Activated CD4-positive, alpha-beta T cell treated with anti-CD3 and anti-CD28 coated beads, Interleukin-2, amount 10 ng/mL, durations not matched to agents 24 days and 14 days (primary cell): ENCODE data around the gene FRY. TPM values are rescaled to one million over a fixed set of nuclear protein-coding genes. Genes with fewer than 3 reads are reported as not detected.

Experiments used
- DNase-seq: peaks from one replicate; pipeline ENCODE4 v3.0.0; 2022
- H3K27ac Mint-ChIP-seq: one replicate; pipeline ENCODE4 v1.8.0; 2022; ENCODE audit warnings: mild to moderate bottlenecking, mixed read lengths
- H3K27me3 Mint-ChIP-seq: one replicate; pipeline ENCODE4 v1.8.0; 2022; ENCODE audit warnings: mixed read lengths
- H3K36me3 Mint-ChIP-seq: one replicate; pipeline ENCODE4 v1.8.0; 2022; ENCODE audit warnings: low read depth, mild to moderate bottlenecking, mixed read lengths
- H3K4me1 Mint-ChIP-seq: one replicate; pipeline ENCODE4 v1.8.0; 2021; ENCODE audit warnings: mixed read lengths
- H3K4me3 Mint-ChIP-seq: one replicate; pipeline ENCODE4 v1.8.0; 2022; ENCODE audit warnings: mild to moderate bottlenecking, moderate library complexity, mixed read lengths
- H3K9me3 Mint-ChIP-seq: one replicate; pipeline ENCODE4 v1.8.0; 2021; ENCODE audit warnings: mixed read lengths
- intact Hi-C: fragments of 100-400 bp; cut with micrococcal nuclease; formaldehyde crosslinking; loops from one replicate; pipeline ENCODE4 v1.15.1; 2023
- total RNA-seq: library from RNA; stranded (reverse); gene quantifications from 2 replicates; pipeline ENCODE4 v1.2.3, GENCODE V29; 2022

The FRY gene
- total RNA-seq, 1 donor from 2014 or later: 1.8 TPM

GRCh38 chr13:32205431-32206096 is 174.0 kb downstream of the FRY start:
- intact Hi-C loops: no loop called here
- H3K27me3 Mint-ChIP-seq: no peaks in the 10 kb centered on the region

GRCh38 chr13:32206097-32206740 is 174.6 kb downstream of the FRY start:
- intact Hi-C loops: no loop called here
- DNase-seq: no peak
- Mint-ChIP-seq H3K4me3 (no peak overlapping the region), H3K27me3 (no peaks in the 10 kb centered on the region), H3K36me3 (no peaks in the 10 kb centered on the region), H3K4me1 (no peaks in the 10 kb centered on the region), H3K9me3 (no peaks in the 10 kb centered on the region), H3K27ac (no peak overlapping the region)

More at GRCh38 chr13:32205431-32206096, 174.0 kb downstream of the FRY start:
- H3K9me3 Mint-ChIP-seq: no peaks in the 10 kb centered on the region
- no peaks in the 10 kb centered on the region for H3K36me3 Mint-ChIP-seq
- no peak for DNase-seq
- no peak overlapping the region for H3K27ac Mint-ChIP-seq
- H3K4me1 Mint-ChIP-seq: no peaks in the 10 kb centered on the region
- no peak overlapping the region for H3K4me3 Mint-ChIP-seq

- Mint-ChIP-seq H3K4me1 (no peaks in the 10 kb centered on the region), H3K27me3 (no peaks in the 10 kb centered on the region), H3K27ac (no peak overlapping the region), H3K36me3 (no peaks in the 10 kb centered on the region), H3K4me3 (no peak overlapping the region), H3K9me3 (no peaks in the 10 kb centered on the region)
- intact Hi-C loops: no loop called here
- no peak for DNase-seq
Measured at GRCh38 chr13:32208860-32209259, 177.3 kb downstream of the FRY start.

- H3K4me3 Mint-ChIP-seq: no peak overlapping the region
- no peaks in the 10 kb centered on the region for H3K9me3 Mint-ChIP-seq
- no peak for DNase-seq
- intact Hi-C loops: no loop called here
- no peak overlapping the region for H3K27ac Mint-ChIP-seq
- H3K4me1 Mint-ChIP-seq: no peaks in the 10 kb centered on the region
- no peaks in the 10 kb centered on the region for H3K36me3 Mint-ChIP-seq
- no peaks in the 10 kb centered on the region for H3K27me3 Mint-ChIP-seq
Measured at GRCh38 chr13:32209652-32210051, 178.1 kb downstream of the FRY start.

- Mint-ChIP-seq H3K4me3 (no peak overlapping the region), H3K27ac (no peak overlapping the region), H3K9me3 (no peaks in the 10 kb centered on the region), H3K4me1 (no peaks in the 10 kb centered on the region), H3K36me3 (no peaks in the 10 kb centered on the region), H3K27me3 (no peaks in the 10 kb centered on the region)
- intact Hi-C loops: no loop called here
- DNase-seq: no peak
Measured at GRCh38 chr13:32210101-32210500, 178.5 kb downstream of the FRY start.

- no peak overlapping the region for H3K4me3 Mint-ChIP-seq
- H3K36me3 Mint-ChIP-seq: no peaks in the 10 kb centered on the region
- no peaks in the 10 kb centered on the region for H3K4me1 Mint-ChIP-seq
- no peaks in the 10 kb centered on the region for H3K9me3 Mint-ChIP-seq
- H3K27ac Mint-ChIP-seq: no peak overlapping the region
- DNase-seq: peak; percentile 29
- no peaks in the 10 kb centered on the region for H3K27me3 Mint-ChIP-seq
- intact Hi-C loops: no loop called here
Measured at GRCh38 chr13:32211813-32212212, 180.2 kb downstream of the FRY start.

- Mint-ChIP-seq H3K4me3 (no peak overlapping the region), H3K9me3 (no peaks in the 10 kb centered on the region), H3K27me3 (no peaks in the 10 kb centered on the region), H3K36me3 (no peaks in the 10 kb centered on the region), H3K4me1 (no peaks in the 10 kb centered on the region), H3K27ac (no peak overlapping the region)
- no peak for DNase-seq
- intact Hi-C loops: no loop called here
Measured at GRCh38 chr13:32212421-32212820, 180.8 kb downstream of the FRY start.

GRCh38 chr13:32213626-32214025 is 182.1 kb downstream of the FRY start:
- Mint-ChIP-seq H3K9me3 (no peaks in the 10 kb centered on the region), H3K27ac (no peak overlapping the region), H3K4me1 (no peaks in the 10 kb centered on the region), H3K36me3 (peaks cover 3% of the 10 kb centered on the region), H3K27me3 (no peaks in the 10 kb centered on the region), H3K4me3 (no peak overlapping the region)
- intact Hi-C loops: no loop called here
- DNase-seq: no peak

- DNase-seq: no peak
- Mint-ChIP-seq H3K36me3 (peaks cover 3% of the 10 kb centered on the region), H3K27me3 (no peaks in the 10 kb centered on the region), H3K9me3 (no peaks in the 10 kb centered on the region), H3K27ac (no peak overlapping the region), H3K4me3 (no peak overlapping the region), H3K4me1 (no peaks in the 10 kb centered on the region)
- intact Hi-C loops: no loop called here
Measured at GRCh38 chr13:32214071-32214470, 182.5 kb downstream of the FRY start.

- no peak overlapping the region for H3K27ac Mint-ChIP-seq
- intact Hi-C loops: no loop called here
- no peak for DNase-seq
- H3K27me3 Mint-ChIP-seq: no peaks in the 10 kb centered on the region
- no peaks in the 10 kb centered on the region for H3K4me1 Mint-ChIP-seq
- no peaks in the 10 kb centered on the region for H3K9me3 Mint-ChIP-seq
- peaks cover 3% of the 10 kb centered on the region for H3K36me3 Mint-ChIP-seq
- H3K4me3 Mint-ChIP-seq: no peak overlapping the region
Measured at GRCh38 chr13:32216281-32216680, 184.7 kb downstream of the FRY start.

- peaks cover 7% of the 10 kb centered on the region for H3K36me3 Mint-ChIP-seq
- intact Hi-C loops: no loop called here
- no peak for DNase-seq
Measured at GRCh38 chr13:32222046-32222676, 190.6 kb downstream of the FRY start.

GRCh38 chr13:32224916-32225315 is 193.3 kb downstream of the FRY start:
- no peak for DNase-seq
- Mint-ChIP-seq H3K9me3 (no peaks in the 10 kb centered on the region), H3K27me3 (no peaks in the 10 kb centered on the region), H3K4me3 (no peak overlapping the region), H3K4me1 (peaks cover 2% of the 10 kb centered on the region), H3K27ac (no peak overlapping the region), H3K36me3 (peaks cover 4% of the 10 kb centered on the region)
- intact Hi-C loops: no loop called here

More at GRCh38 chr13:32222046-32222676, 190.6 kb downstream of the FRY start:
- H3K9me3 Mint-ChIP-seq: no peaks in the 10 kb centered on the region
- H3K27ac Mint-ChIP-seq: no peak overlapping the region
- no peak overlapping the region for H3K4me3 Mint-ChIP-seq
- H3K27me3 Mint-ChIP-seq: no peaks in the 10 kb centered on the region
- H3K4me1 Mint-ChIP-seq: no peaks in the 10 kb centered on the region

GRCh38 chr13:32225481-32225931 is 193.9 kb downstream of the FRY start:
- Mint-ChIP-seq H3K27me3 (no peaks in the 10 kb centered on the region), H3K36me3 (peaks cover 4% of the 10 kb centered on the region), H3K4me3 (no peak overlapping the region), H3K4me1 (peaks cover 2% of the 10 kb centered on the region), H3K9me3 (no peaks in the 10 kb centered on the region), H3K27ac (no peak overlapping the region)
- intact Hi-C loops: no loop called here
- no peak for DNase-seq

GRCh38 chr13:32228330-32229041 is 196.9 kb downstream of the FRY start:
- no peaks in the 10 kb centered on the region for H3K27me3 Mint-ChIP-seq
- peaks cover 4% of the 10 kb centered on the region for H3K36me3 Mint-ChIP-seq
- intact Hi-C loops: no loop called here
- no peak for DNase-seq
- no peaks in the 10 kb centered on the region for H3K9me3 Mint-ChIP-seq
- H3K4me1 Mint-ChIP-seq: peaks cover 2% of the 10 kb centered on the region
- H3K27ac Mint-ChIP-seq: no peak overlapping the region
- no peak overlapping the region for H3K4me3 Mint-ChIP-seq
